ENCODE data around the gene ANO1.

DNA sequence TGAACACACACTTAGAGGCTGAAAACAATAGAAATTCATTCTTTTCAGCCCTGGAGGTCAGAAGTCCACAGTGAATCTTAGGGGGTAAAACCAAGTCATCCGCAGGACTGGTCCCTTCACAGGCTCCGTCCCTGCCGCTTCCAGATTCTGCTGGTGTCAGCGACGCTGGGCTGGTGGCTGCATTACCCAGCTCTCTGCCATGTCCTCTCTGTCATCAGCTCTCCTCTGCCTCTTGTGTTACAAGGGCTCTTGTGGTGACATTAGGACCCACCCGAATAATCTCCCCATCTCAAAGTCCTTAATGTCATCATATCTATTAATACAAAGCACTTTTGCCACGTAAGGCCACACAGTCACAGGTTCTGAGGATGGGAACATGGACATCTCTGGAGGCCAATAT is 47.7 kb upstream of the ANO1 start:
- TF ChIP-seq POLR2A (IDR thresholded peaks at IDR 0.05) (no peak), POLR2AphosphoS5 (IDR thresholded peaks at IDR 0.05) (no peak)
- TF ChIP-seq, protein P1, sequence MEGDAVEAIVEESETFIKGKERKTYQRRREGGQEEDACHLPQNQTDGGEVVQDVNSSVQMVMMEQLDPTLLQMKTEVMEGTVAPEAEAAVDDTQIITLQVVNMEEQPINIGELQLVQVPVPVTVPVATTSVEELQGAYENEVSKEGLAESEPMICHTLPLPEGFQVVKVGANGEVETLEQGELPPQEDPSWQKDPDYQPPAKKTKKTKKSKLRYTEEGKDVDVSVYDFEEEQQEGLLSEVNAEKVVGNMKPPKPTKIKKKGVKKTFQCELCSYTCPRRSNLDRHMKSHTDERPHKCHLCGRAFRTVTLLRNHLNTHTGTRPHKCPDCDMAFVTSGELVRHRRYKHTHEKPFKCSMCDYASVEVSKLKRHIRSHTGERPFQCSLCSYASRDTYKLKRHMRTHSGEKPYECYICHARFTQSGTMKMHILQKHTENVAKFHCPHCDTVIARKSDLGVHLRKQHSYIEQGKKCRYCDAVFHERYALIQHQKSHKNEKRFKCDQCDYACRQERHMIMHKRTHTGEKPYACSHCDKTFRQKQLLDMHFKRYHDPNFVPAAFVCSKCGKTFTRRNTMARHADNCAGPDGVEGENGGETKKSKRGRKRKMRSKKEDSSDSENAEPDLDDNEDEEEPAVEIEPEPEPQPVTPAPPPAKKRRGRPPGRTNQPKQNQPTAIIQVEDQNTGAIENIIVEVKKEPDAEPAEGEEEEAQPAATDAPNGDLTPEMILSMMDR (IDR thresholded peaks at IDR 0.05): no peak

All from prostate gland (tissue), 2 donors.